OCI-LY1 (cell line): ENCODE results near the gene PTGDS.

Experiments
- CTCF ChIP-seq: fragments of 200-600 bp; sonication (generic), shearing (Covaris generic); IDR thresholded peaks from 2 replicates; pipeline ENCODE4 v1.5.1; 2017; ENCODE audit warnings: mild to moderate bottlenecking, antibody characterized with exemption, low read length, moderate library complexity, mixed read lengths
- EZH2 ChIP-seq: fragments of 200-600 bp; sonication (generic), shearing (Covaris generic); IDR thresholded peaks from 2 replicates; pipeline ENCODE4 v1.8.0; 2017; ENCODE audit warnings: borderline replicate concordance, mixed run types, mild to moderate bottlenecking, antibody characterized with exemption, low read length, moderate library complexity, mixed read lengths

GRCh38 chr9:137007816-137008270 is 30.5 kb downstream of the PTGDS start:
- TF ChIP-seq CTCF (no peak), EZH2 (no peak)
